ENCODE data around the gene ATG2A.

GRCh38 chr11:64929625-64930024, 12.6 kb upstream of the ATG2A start:
- TF ChIP-seq CTCF (IDR thresholded peaks at IDR 0.05) (no peak), ZFX (IDR thresholded peaks at IDR 0.05; ENCODE audit: borderline replicate concordance) (no peak)

Data from 22Rv1 (cell line).